Erythroblast (primary cell): ENCODE data around the gene SLC35E4.

ENCODE experiments used
- GATA1 ChIP-seq: IDR thresholded peaks from 2 replicates; pipeline ENCODE4 v1.6.1; 2011; ENCODE audit warnings: low read depth, mild to moderate bottlenecking, control low read depth, low read length, moderate library complexity
- POLR2A ChIP-seq: IDR thresholded peaks from 2 replicates; pipeline ENCODE4 v1.6.1; 2011; ENCODE audit warnings: mild to moderate bottlenecking, low read length

- TF ChIP-seq POLR2A (peak; percentile 55), GATA1 (no peak)
Observed at GRCh38 chr22:30591588-30592359, 43.8 kb upstream of the SLC35E4 start, which contains the start of gene PES1.
